ENCODE measurements around the gene PSG5.
"Not testable (repeated sequence)": the region's sequence is repeated elsewhere in the genome, so short reads cannot be mapped to it uniquely, and the experiment has no call there.

The PSG5 gene

DNA sequence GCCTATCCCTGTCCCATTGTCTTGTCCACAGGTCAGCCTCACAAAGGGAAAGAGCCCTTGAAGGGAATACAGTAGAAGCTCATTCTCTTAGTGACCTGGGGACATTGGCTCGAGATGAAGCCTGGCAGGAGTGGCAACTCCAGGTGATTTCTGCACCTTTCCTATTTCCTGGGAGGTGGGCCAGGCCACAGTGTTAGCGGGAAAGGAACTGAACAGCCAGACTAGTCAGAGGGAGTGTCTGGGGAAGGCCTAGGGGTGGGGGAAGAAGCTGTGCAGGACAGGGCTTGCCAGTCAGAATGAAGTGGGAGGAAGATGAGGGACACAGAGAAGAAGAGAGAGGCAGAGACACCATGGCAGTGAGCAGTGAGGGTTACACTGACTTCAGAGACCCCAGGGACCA lies 15.6 kb upstream of the PSG5 start:
- in situ Hi-C loops (cut with MboI; ENCODE audit: low sequenced_read_pairs): not testable (repeated sequence)

DNA sequence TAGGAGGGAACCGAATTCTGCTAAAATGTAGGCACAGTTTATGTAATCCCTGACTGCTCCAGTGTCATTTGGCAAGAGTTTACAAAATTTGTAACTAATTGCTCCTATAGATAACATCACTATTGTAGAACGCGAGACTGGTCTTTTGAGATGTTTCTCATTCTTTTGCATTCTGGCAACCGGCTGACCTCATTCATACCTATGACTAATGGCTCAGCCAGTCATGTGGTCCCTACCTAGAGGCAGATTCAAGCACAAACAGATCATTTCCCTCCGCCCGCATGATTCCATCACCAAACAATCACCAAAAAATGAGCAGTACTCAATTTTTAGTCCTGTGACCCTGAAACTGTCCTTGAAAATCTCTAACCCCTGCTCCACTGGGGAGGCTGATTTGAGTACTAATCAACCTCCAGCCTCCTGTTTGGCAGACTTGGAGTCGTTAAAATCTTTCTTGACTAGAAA lies 15.0 kb upstream of the PSG5 start:
- DNase-seq (ENCODE audit: low spot score in 2 of 2); H3K4me3 ChIP-seq; H3K27me3 ChIP-seq (ENCODE audit: low read depth); H3K36me3 ChIP-seq (replicated peaks); in situ Hi-C loops (cut with MboI; ENCODE audit: low sequenced_read_pairs); H3K9me3 ChIP-seq; H3K4me1 ChIP-seq: not testable (repeated sequence)

More for the DNA sequence above, 15.6 kb upstream of the PSG5 start:
- H3K4me1 ChIP-seq; H3K27me3 ChIP-seq (ENCODE audit: low read depth); H3K9me3 ChIP-seq; H3K4me3 ChIP-seq; H3K36me3 ChIP-seq (replicated peaks); DNase-seq (ENCODE audit: low spot score in 2 of 2): not testable (repeated sequence)

DNA sequence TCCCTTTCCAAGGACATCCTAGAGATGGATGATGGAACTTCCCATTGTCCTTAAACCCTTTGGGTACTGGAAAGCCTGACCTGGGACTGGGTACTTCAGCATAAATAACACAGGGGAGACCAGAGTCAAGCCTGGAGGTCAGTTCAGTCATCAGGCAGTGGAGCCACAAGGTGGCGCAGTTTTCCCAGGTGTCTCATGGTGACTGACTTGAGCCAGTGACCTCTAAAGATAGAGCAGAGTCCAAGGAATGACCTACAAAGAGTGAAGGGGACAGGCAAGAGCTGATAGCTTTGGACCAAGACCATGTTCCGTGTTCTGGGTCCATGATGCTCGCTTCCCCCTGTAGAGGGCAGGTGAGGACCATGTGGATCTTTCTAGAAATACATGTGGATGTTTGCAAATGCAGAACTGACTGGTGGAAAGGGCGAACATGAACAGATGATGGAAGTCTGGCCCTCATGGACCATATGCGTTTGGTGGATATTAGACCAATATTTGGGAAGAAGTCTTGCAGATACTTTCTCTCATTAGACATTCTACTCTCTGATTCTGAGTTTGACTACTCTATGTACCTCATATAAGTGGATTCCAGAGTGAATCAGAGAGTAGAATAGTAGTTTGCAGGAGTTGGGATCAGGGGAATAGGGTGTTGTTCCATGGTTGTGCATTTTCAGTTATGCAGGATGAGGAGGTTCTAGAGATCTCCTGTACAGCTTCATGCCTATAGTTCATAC lies 12.5 kb upstream of the PSG5 start:
- H3K27me3 ChIP-seq (ENCODE audit: low read depth); in situ Hi-C loops (cut with MboI; ENCODE audit: low sequenced_read_pairs); H3K4me3 ChIP-seq; H3K36me3 ChIP-seq (replicated peaks); H3K4me1 ChIP-seq; H3K9me3 ChIP-seq: not testable (repeated sequence)
- peak in 1 of 2 experiments; percentile 65 for DNase-seq (ENCODE audit: low spot score in 2 of 2)

DNA sequence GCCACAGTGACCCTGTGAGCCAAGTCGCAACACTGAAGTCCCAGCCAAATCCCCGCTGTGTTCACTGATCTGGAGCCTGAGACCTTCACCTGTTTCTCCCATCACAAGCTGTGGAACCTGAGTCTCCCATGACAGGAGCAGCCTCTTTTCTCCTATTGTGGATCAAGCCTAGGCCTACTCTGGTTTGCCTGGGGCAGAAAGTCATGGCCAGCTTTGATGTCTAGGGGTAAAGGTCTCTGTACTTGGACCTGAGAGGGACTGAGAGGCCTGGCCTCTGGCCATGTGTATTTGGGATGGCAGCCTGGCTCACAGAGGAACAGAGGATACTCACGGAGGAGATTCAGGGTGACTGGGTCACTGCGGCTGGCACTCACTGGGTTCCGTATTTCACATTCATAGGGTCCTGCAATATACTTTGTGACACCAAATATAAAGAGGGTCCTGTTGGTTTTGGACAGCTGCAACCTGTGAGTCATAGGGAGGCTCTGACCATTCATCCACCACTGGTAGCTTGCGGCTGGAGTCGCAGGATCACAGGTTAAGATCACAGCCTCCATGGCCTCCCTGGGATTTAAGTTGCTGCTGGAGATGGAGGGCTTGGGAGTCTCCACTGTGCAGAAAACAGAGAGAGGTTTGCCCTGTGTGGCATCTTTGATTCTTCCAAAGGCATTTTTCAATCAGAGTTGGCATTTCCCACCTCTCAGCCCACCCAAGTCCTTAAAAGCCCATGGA lies 11.5 kb upstream of the PSG5 start:
- in situ Hi-C loops (cut with MboI; ENCODE audit: low sequenced_read_pairs): not testable (repeated sequence)

DNA sequence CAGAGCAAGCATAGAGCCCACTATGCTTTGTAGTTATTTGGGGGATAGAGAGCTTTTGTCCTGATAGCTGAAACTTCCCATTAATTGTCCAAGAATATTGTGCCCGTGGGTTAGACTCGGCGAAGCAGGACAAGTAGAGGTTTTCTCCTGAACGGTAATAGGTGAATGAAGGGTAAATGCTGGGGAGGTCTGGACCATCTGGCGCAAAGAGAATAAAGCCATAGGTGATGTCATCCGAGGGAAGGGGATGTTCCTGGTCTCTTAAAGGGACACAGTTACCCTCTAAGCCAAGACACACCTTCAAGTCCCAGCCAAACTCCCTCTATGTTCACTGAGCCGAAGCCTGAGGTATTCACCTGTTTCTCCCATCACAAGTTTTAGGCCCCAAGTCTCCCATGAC lies 8.1 kb upstream of the PSG5 start:
- H3K36me3 ChIP-seq (replicated peaks); DNase-seq (ENCODE audit: low spot score in 2 of 2); H3K9me3 ChIP-seq; H3K27me3 ChIP-seq (ENCODE audit: low read depth); H3K4me1 ChIP-seq; in situ Hi-C loops (cut with MboI; ENCODE audit: low sequenced_read_pairs); H3K4me3 ChIP-seq: not testable (repeated sequence)

More for the DNA sequence above, 11.5 kb upstream of the PSG5 start:
- not testable (repeated sequence) for H3K36me3 ChIP-seq (replicated peaks); H3K9me3 ChIP-seq; DNase-seq (ENCODE audit: low spot score in 2 of 2); H3K4me1 ChIP-seq; H3K27me3 ChIP-seq (ENCODE audit: low read depth); H3K4me3 ChIP-seq

DNA sequence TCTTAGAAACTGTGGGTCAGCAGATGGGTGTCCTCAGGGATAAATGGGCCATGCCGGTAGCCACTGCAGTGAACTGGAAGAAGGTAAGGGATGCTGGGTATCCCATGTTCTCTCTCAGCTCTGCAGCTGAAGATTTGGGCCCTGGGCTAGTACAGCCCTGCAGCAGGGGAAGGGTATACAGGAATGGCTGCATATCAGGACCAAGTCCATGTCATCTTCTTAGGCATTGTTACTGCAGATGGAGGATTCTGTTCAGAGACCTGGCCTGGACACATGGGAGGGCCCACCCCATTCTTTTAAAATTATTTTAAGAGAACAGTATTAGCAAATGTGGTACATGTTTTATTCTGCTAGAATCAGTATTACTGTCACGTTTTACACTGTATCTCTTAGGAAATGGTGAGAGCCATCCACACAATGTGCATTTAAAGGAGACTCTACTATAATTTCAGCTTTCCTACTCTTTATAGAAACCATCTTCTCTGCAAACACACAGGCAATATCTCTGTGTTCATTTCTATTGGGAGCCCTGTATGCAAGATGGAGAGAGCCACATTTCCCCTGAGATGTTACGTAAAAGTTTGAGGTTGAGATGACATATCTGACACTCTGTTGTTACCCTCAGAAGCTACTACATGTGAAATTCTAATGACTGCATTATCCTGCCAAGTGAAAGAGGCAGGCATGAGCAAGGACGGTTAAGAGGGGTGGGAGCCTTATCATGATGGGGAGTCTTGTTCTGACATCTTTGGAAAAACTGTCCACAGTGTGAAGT lies 6.2 kb upstream of the PSG5 start:
- in situ Hi-C loops (cut with MboI; ENCODE audit: low sequenced_read_pairs): not testable (repeated sequence)

DNA sequence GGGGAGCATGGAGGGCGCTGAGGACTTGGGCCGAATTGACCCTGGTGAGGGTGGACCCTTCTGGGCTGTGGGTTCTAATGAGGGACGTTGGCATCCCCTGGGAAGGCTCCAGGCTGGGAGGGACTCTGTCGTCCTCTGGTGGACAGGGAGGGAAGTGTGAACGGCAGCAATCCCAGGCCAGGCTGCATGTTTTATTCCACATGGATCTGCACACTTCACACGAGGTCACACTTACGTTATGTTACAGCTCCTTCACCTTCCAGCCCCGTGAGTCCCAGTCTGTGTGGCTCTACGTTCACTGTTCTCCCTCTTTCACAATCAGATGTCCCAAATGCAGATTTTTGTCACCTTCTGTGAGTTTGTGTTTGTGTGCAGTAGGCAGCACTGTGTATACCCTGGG lies 1.8 kb upstream of the PSG5 start:
- not testable (repeated sequence) for H3K36me3 ChIP-seq (replicated peaks); H3K27me3 ChIP-seq (ENCODE audit: low read depth); H3K9me3 ChIP-seq; H3K4me3 ChIP-seq; H3K4me1 ChIP-seq
- in situ Hi-C loops (cut with MboI; ENCODE audit: low sequenced_read_pairs): loop anchor here (10.0 kb wide), 1 partner anchor 83 kb away; no protein-coding TSS in a partner anchor
- peak in 1 of 2 experiments; percentile 49 for DNase-seq (ENCODE audit: low spot score in 2 of 2)

More for the DNA sequence above, 6.2 kb upstream of the PSG5 start:
- not testable (repeated sequence) for H3K4me3 ChIP-seq; H3K9me3 ChIP-seq; H3K36me3 ChIP-seq (replicated peaks); H3K4me1 ChIP-seq; H3K27me3 ChIP-seq (ENCODE audit: low read depth); DNase-seq (ENCODE audit: low spot score in 2 of 2)

DNA sequence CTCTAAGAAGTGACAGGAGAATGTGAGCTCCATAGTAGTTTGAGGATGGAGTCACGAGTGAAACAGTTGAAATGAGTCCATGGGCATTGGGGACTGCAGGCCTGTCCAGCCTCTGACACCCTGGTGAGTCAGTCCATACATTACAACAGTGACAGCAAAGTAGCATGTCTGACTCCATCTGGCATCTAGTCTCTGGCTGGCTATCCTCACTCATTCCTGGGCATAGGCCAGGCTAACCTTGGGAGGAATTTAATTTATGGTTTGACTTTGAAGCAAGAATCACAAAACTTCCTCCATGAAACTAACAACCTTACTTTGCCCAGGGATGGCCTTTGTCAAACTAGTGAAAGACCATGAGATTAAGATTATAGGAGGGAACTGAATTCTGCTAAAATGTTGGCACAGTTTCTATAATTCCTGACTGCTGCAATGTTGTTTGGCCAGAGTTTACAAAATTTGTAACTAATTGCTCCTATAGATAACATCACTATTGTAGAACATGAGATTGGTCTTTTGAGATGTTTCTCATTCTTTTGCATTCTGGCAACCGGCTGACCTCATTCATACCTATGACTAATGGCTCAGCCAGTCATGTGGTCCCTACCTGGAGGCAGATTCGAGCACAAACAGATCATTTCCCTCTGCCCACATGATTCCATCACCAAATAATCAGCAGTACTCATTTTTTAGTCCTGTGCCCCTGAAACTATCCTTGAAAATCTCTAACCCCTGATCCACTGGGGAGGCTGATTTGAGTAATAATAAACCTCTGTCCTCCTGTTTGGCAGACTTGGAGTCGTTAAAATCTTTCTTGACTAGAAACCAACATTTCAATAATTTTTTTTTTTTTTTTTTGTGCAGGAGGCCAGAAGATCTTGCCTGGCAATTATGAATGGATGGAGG lies 4.2 kb downstream of the PSG5 start:
- not testable (repeated sequence) for H3K4me3 ChIP-seq; H3K36me3 ChIP-seq (replicated peaks); H3K27me3 ChIP-seq (ENCODE audit: low read depth); H3K9me3 ChIP-seq; DNase-seq (ENCODE audit: low spot score in 2 of 2); H3K4me1 ChIP-seq
- in situ Hi-C loops (cut with MboI; ENCODE audit: low sequenced_read_pairs): loop anchor here (10.0 kb wide), 1 partner anchor 77 kb away; no protein-coding TSS in a partner anchor

DNA sequence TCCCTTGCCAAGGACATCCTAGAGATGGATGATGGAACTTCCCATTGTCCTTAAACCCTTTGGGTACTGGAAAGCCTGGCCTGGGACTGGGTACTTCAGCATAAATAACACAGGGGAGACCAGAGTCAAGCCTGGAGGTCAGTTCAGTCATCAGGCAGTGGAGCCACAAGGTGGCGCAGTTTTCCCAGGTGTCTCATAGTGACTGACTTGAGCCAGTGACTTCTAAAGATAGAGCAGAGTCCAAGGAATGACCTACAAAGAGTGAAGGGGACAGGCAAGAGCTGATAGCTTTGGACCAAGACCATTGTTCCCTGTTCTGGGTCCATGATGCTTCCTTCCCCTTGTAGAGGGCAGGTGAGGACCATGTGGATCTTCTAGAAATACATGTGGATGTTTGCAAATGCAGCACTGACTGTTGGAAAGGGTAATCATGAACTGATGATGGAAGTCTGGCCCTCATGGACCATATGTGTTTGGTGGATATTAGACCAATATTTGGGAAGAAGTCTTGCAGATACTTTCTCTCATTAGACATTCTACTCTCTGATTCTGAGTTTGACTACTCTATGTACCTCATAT lies 6.7 kb downstream of the PSG5 start:
- H3K4me1 ChIP-seq; H3K4me3 ChIP-seq; H3K9me3 ChIP-seq; H3K36me3 ChIP-seq (replicated peaks); H3K27me3 ChIP-seq (ENCODE audit: low read depth): not testable (repeated sequence)
- in situ Hi-C loops (cut with MboI; ENCODE audit: low sequenced_read_pairs): loop anchor here (10.0 kb wide), 1 partner anchor 75 kb away; no protein-coding TSS in a partner anchor
- peak in 1 of 2 experiments; percentile 58 for DNase-seq (ENCODE audit: low spot score in 2 of 2)

DNA sequence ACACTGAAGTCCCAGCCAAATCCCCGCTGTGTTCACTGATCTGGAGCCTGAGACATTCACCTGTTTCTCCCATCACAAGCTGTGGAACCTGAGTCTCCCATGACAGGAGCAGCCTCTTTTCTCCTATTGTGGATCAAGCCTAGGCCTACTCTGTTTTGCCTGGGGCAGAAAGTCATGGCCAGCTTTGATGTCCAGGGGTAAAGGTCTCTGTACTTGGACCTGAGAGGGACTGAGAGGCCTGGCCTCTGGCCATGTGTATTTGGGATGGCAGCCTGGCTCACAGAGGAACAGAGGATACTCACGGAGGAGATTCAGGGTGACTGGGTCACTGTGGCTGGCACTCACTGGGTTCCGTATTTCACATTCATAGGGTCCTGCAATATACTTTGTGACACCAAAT lies 7.8 kb downstream of the PSG5 start:
- H3K27me3 ChIP-seq (ENCODE audit: low read depth); in situ Hi-C loops (cut with MboI; ENCODE audit: low sequenced_read_pairs): not testable (repeated sequence)

DNA sequence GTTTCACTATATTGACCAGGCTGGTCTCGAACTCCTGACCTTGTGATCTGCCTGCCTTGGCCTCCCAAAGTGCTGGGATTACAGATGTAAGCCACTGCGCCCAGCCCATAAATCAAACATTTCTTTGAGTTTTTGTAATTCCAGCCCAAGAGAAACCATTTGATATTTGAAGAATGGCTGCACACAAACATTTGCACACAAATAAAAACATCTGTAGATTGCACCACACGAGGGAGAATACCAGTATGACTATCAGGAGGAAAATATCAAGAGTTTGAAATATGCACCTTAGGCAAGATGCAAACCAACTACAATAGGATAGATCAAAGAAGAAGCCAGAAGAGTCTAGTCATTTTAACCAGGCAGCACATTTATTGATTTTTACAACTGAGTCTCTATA lies 20.4 kb downstream of the PSG5 start:
- H3K27me3 ChIP-seq (ENCODE audit: low read depth); H3K4me3 ChIP-seq; H3K36me3 ChIP-seq (replicated peaks); H3K9me3 ChIP-seq; H3K4me1 ChIP-seq; in situ Hi-C loops (cut with MboI; ENCODE audit: low sequenced_read_pairs); DNase-seq (ENCODE audit: low spot score in 2 of 2): not testable (repeated sequence)

More for the DNA sequence above, 7.8 kb downstream of the PSG5 start:
- not testable (repeated sequence) for H3K36me3 ChIP-seq (replicated peaks); H3K4me1 ChIP-seq; H3K4me3 ChIP-seq; H3K9me3 ChIP-seq; DNase-seq (ENCODE audit: low spot score in 2 of 2)

DNA sequence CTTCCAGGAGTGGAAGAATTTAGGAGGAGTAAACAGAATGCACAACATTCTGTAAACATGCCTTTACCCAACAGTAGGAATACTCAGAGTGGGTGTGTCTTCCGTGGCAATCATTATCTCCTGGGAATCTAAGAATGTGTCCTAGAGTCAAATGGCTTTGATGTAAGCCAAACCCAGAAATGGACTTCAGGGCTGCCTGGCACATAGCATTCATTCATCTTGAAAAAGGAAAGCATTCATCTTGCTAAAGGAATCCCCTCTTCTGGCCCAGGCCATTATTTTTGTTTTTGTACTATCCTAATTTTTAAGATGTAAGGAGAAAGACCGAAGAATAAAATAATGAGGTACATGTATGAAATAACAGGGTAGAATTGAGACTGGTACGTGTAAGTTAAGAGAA lies 23.2 kb downstream of the PSG5 start:
- H3K4me1 ChIP-seq; in situ Hi-C loops (cut with MboI; ENCODE audit: low sequenced_read_pairs); H3K36me3 ChIP-seq (replicated peaks); H3K27me3 ChIP-seq (ENCODE audit: low read depth); H3K4me3 ChIP-seq; H3K9me3 ChIP-seq; DNase-seq (ENCODE audit: low spot score in 2 of 2): not testable (repeated sequence)

DNA sequence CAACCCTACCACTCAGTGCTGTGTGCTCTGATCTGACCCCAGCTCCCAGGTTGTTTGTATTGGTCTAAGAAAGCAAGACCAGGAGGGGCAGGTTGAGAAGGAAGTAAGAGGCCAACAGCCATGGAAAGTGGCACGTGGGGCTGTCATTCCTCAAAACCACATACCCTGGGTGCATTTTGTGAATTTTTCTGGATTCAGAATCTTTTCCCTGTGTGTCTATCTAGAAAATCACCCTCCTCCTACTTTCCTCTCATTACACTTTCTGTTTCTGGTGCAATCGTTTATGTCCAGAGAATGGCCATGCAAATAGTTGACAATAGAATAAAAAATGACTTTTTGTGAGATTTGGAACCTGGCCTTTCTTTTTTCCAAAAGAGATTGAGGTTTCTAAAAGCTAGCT lies 24.1 kb downstream of the PSG5 start:
- H3K9me3 ChIP-seq; H3K4me1 ChIP-seq; DNase-seq (ENCODE audit: low spot score in 2 of 2); H3K27me3 ChIP-seq (ENCODE audit: low read depth); H3K36me3 ChIP-seq (replicated peaks); in situ Hi-C loops (cut with MboI; ENCODE audit: low sequenced_read_pairs); H3K4me3 ChIP-seq: not testable (repeated sequence)
